Activated CD8-positive, alpha-beta T cell treated with anti-CD3 and anti-CD28 coated beads, Interleukin-2, amount 10 ng/mL, durations not matched to agents 7 days and 5 days (primary cell): ENCODE results near the gene CSF3R. TPM values are rescaled to one million over a fixed set of nuclear protein-coding genes. Genes with fewer than 3 reads are reported as not detected.
A peak's percentile ranks its signal among the peaks of the same experiment; 100 is the strongest.

ENCODE experiments used
- ATAC-seq: fragments of 150-1000 bp; cut with Tn5 transposase; one replicate; pipeline ENCODE4 v1.10.0; 2021; ENCODE audit warnings: moderate library complexity
- CTCF ChIA-PET: fragments of 350-600 bp; sonication (Branson Sonifier 250); formaldehyde crosslinking; loops from one replicate; lab custom pipeline; 2021; ENCODE audit warnings: antibody characterized with exemption; lab: Charles Lee
- POLR2A ChIA-PET: fragments of 350-600 bp; sonication (Branson Sonifier 250); formaldehyde crosslinking; loops from one replicate; lab custom pipeline; 2021; ENCODE audit warnings: antibody characterized with exemption; lab: Charles Lee
- DNase-seq: peaks from one replicate; pipeline ENCODE4 v3.0.0-alpha.2; 2020
- H3K27ac Mint-ChIP-seq: one replicate; pipeline ENCODE4 v1.8.0; 2021; ENCODE audit warnings: mild to moderate bottlenecking, mixed read lengths
- H3K27me3 Mint-ChIP-seq: one replicate; pipeline ENCODE4 v1.8.0; 2021; ENCODE audit warnings: low read depth, mixed read lengths
- H3K36me3 Mint-ChIP-seq: one replicate; pipeline ENCODE4 v1.8.0; 2021; ENCODE audit warnings: low read depth, mixed read lengths
- H3K4me1 Mint-ChIP-seq: one replicate; pipeline ENCODE4 v1.8.0; 2021; ENCODE audit warnings: low read depth, mixed read lengths
- H3K4me3 Mint-ChIP-seq: one replicate; pipeline ENCODE4 v1.8.0; 2021; ENCODE audit warnings: mild to moderate bottlenecking, mixed read lengths
- H3K9me3 Mint-ChIP-seq: one replicate; pipeline ENCODE4 v1.8.0; 2022; ENCODE audit warnings: mixed read lengths; ENCODE audit not compliant: insufficient read depth
- total RNA-seq, 2 experiments: library from RNA; stranded (reverse); gene quantifications; one replicate each; pipeline ENCODE4 v1.2.3, GENCODE V29; 2021

CSF3R gene
- under 1 TPM in 1 of 2 experiments, not detected in 1; 0.05 TPM for total RNA-seq

DNA sequence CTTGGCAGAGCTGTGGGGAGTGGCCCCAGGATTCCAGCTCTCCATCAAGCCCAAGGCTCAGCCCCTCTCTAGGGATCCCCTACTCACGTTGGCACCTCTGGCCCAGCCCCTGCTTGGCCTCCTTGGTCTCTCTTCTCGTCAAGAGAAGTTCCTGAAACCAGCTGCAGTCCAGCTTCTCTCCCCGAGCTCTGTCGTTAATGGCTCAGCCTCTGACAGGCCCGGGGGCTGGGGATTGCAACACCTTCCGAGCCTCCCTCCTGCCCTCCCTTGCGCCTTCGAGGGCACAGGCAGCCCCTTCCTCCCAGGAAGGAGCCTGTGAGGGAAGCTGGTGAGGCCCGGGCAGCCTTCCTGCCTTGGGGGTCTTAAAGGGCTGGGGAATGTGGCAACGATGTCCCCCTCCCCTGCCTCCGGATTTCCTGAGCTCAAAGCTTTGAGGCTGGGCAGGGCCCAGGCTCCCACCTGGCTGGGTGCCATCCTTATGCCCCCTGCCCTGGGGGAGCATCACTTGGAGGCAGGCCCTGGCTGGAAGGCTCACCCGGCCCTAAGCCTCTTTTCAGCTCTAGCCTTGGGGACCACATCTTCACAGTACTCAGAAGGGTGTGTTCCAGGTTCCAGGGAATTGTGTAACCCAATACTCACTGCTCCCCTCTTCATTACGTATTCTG, at the start of gene CSF3R:
Gene CSF3R, minus strand, starts transcription at position 190 of the 665 bp plus-strand sequence. CDS start 3,417 bp downstream, outside the sequence.
- DNase-seq = no peak
- peaks cover 22% of the 10 kb centered on the region for H3K27me3 Mint-ChIP-seq
- ChIA-PET CTCF (no interaction called here), POLR2A (no interaction called here)
- no peak for ATAC-seq
- H3K36me3 Mint-ChIP-seq = no peaks in the 10 kb centered on the region
- H3K9me3 Mint-ChIP-seq = no peaks in the 10 kb centered on the region
- H3K4me3 Mint-ChIP-seq = no peak within 1 kb of the TSS
- H3K4me1 Mint-ChIP-seq = peaks cover 8% of the 10 kb centered on the region
- H3K27ac Mint-ChIP-seq = peak within 1 kb of the TSS; percentile 56

DNA sequence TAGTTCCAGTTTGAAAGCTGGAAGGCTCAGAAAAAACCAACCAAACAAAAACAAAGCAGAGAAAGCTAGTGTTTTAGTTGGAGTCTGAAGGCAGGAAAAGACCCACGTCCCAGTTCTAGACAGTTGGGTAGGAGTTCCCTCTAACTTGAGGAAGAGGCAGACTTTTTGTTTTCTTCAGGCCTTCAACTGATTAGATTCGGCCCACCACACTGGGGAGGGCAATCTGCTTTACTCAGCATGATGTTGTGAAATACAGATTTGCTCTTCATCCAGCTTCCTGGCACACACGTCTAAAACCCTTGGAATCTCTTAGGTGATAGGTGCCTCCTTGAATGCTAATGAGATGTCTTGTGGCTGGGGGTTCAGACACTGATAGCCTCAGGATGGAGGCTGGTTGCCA, 49.1 kb upstream of the CSF3R start:
- no peak overlapping the region for H3K27ac Mint-ChIP-seq
- H3K4me3 Mint-ChIP-seq = no peak overlapping the region
- no peaks in the 10 kb centered on the region for H3K4me1 Mint-ChIP-seq
- no peaks in the 10 kb centered on the region for H3K36me3 Mint-ChIP-seq
- no peaks in the 10 kb centered on the region for H3K9me3 Mint-ChIP-seq
- ATAC-seq (no peak), DNase-seq (no peak)
- CTCF ChIA-PET = no interaction called here
- H3K27me3 Mint-ChIP-seq = peaks cover 14% of the 10 kb centered on the region
- POLR2A ChIA-PET = no interaction called here

DNA sequence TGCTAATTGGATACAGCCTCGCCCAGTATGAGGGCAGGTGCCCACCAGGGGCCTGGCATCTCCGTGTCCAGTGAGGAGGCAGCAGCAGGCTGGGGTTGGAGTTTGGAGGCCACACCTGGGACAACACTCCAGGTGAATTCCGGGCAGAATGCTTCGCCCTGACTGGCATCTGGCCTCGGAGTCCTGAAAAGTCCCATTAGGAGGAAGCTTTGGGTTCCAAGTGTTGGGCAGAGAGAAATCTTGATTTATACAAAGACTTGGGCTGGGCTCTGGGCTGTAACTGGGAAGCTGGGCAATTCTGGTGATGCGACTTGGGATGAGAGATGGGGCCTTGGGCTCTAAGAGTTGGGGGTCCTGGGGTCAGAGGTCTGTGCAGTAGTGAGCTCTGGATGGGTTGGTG, 48.1 kb upstream of the CSF3R start:
- peaks cover 8% of the 10 kb centered on the region for H3K27me3 Mint-ChIP-seq
- ATAC-seq (no peak), DNase-seq (no peak)
- CTCF ChIA-PET = no interaction called here
- H3K9me3 Mint-ChIP-seq = no peaks in the 10 kb centered on the region
- H3K4me1 Mint-ChIP-seq = no peaks in the 10 kb centered on the region
- H3K27ac Mint-ChIP-seq = no peak overlapping the region
- no peak overlapping the region for H3K4me3 Mint-ChIP-seq
- H3K36me3 Mint-ChIP-seq = no peaks in the 10 kb centered on the region
- POLR2A ChIA-PET = no interaction called here

DNA sequence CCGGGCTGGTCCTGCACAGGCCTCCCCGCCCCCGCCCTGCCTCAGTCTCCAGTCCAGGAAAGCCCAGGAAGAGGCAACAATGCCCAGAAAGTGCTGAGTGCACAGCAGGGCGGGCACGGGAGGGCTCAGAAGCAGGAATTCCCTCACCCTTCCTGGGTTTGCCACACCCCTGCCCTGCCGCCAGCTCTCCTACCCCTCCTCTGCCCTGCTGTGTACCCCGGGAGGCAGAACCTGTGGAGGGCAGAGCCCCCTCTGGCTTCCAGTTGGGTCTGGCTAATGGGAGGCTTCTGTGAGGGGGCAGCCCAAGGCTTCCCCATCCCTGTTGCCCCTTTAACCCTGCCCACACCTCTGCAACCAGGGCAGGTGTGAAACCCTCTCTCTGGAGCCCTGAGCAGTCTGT, 47.5 kb upstream of the CSF3R start:
- CTCF ChIA-PET = no interaction called here
- Mint-ChIP-seq H3K36me3 (no peaks in the 10 kb centered on the region), H3K27me3 (peaks cover 6% of the 10 kb centered on the region), H3K9me3 (no peaks in the 10 kb centered on the region), H3K4me1 (no peaks in the 10 kb centered on the region), H3K4me3 (no peak overlapping the region), H3K27ac (no peak overlapping the region)
- POLR2A ChIA-PET = no interaction called here
- no peak for DNase-seq
- no peak for ATAC-seq

DNA sequence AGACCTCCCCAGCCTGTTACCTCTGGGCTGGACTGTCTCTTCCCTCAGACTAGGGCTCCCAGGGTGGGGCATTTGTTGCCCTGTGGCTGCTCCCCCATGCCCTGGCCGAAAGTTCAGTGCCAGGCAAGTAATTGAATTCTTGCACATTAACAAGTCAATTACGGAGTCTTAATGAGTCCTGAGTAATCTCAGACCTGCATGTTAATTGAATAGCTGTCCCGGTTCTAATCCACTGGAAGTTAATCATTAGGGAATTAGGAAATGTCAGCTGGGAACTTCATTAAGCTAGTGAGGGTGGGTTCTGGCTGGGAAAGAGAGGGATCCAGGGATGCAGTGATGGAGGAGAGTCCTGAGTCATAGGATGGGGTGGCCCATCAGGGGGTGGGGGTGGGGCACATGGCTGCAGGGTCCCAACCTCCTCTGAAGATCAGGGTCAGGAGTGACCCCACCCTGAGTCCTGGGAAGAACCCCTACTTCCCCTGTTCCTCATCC, 47.1 kb upstream of the CSF3R start:
- Mint-ChIP-seq H3K4me3 (no peak overlapping the region), H3K27me3 (peaks cover 6% of the 10 kb centered on the region), H3K27ac (no peak overlapping the region), H3K36me3 (no peaks in the 10 kb centered on the region), H3K4me1 (no peaks in the 10 kb centered on the region), H3K9me3 (no peaks in the 10 kb centered on the region)
- ATAC-seq (no peak), DNase-seq (no peak)
- POLR2A ChIA-PET = no interaction called here
- CTCF ChIA-PET = no interaction called here

DNA sequence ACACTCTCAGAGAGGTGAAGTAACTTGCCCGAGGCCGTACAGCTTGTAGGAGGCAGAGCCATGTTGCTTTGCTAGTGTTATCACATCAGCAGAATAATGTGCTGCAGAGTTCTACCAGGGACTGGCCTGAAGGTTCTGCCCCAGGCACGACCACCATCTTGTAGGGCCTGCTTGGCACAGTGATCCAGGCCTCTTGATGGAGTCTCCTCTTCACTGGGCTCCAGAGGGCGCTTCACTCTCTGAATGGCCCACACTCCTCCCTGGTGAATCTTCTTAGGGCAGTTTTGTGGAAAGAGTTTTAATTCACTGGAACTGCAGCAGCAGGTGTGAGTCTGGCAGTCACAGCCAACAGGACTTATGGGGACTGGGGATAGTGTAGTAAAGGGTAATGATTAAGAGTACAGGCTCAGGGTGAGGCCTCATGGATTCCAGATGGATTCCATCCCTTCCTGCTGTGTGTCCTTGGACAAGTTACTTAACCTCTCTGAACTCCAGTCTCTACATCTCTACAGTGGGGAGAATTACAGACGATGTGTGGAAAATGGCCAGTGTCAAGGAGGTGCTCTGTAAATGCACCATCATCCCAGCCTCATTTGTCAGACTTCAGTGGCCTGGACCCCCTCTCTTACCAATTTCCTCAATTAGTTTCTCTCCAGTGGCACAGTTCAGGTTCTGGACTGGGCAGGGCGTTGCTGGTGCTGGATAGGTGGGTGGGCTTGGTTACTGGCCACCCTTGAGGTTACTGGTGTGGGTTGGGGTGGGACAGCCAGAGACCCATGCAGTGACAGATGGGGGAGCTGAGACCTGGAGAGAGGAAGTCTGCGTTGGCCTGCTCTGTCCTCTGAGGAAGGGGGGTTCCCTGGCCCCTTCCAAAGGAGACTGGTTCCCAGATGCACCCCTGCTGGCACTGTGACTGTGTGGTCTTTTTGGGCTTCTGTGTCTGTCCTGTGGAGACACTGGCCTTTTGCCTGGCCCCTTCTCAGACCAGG, 45.9 kb upstream of the CSF3R start:
- no peak overlapping the region for H3K27ac Mint-ChIP-seq
- ATAC-seq = no peak
- H3K4me1 Mint-ChIP-seq = no peaks in the 10 kb centered on the region
- H3K36me3 Mint-ChIP-seq = no peaks in the 10 kb centered on the region
- H3K9me3 Mint-ChIP-seq = no peaks in the 10 kb centered on the region
- H3K27me3 Mint-ChIP-seq = peaks cover 4% of the 10 kb centered on the region
- DNase-seq = no peak
- ChIA-PET POLR2A (no interaction called here), CTCF (no interaction called here)
- no peak overlapping the region for H3K4me3 Mint-ChIP-seq

DNA sequence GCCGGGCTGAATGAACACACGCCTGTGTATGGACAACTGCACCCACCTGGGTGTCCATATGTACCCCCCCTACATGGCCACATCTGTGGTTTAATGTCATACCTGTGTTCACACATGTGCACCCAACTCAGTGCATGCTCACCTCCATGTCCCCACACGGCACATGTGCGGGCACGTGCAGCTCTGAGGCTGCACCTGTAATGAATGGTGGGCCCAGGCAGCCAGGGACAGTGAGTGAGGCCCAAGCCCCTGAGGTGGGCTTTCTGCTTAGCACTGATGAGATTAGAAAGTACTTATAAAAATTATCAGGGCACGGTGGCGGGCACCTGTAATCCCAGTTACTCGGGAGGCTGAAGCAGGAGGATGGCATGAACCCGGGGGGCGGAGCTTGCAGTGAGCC, 42.5 kb upstream of the CSF3R start:
- POLR2A ChIA-PET = no interaction called here
- Mint-ChIP-seq H3K36me3 (no peaks in the 10 kb centered on the region), H3K27me3 (no peaks in the 10 kb centered on the region), H3K4me1 (no peaks in the 10 kb centered on the region), H3K27ac (no peak overlapping the region), H3K9me3 (no peaks in the 10 kb centered on the region), H3K4me3 (no peak overlapping the region)
- CTCF ChIA-PET = interaction anchor here (1.3 kb wide), 1 partner anchor 9 kb away, joined by 5 read pairs; no protein-coding TSS in a partner anchor
- ATAC-seq = no peak
- DNase-seq = no peak

DNA sequence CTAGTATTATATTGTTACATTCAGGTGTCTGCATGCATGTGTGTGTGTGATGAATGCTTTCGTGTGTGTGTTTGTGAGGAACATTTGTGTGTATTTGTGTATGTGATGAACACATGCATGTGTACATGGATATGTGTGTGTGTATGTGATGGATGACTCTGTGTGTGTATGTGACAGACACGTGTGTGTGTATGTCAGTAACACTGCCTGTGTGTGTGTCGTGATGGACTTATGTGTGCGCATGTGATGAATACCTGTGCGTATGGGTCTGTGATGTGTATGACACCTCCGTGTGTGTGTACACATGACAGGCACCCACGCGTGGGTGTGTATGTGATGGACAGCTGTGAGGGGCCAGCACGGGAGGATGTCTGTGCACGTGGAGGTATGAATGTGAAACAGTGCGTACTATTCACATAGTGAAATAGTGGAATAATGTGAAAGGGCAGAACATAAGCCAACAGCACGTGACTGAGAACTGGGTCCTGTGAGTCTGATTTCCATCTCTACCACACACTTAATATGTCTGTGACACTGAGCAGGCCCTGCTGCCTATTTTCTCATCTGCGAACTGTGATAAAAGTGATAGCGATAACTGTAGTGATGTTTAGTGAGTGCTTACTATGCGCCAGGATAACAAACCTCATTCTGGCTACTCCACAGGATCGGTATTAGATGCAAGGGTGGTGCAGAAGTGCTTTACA, 41.8 kb upstream of the CSF3R start:
- POLR2A ChIA-PET = no interaction called here
- DNase-seq (no peak), ATAC-seq (no peak)
- no peak overlapping the region for H3K27ac Mint-ChIP-seq
- CTCF ChIA-PET = no interaction called here
- H3K27me3 Mint-ChIP-seq = no peaks in the 10 kb centered on the region
- no peaks in the 10 kb centered on the region for H3K9me3 Mint-ChIP-seq
- no peak overlapping the region for H3K4me3 Mint-ChIP-seq
- no peaks in the 10 kb centered on the region for H3K4me1 Mint-ChIP-seq
- no peaks in the 10 kb centered on the region for H3K36me3 Mint-ChIP-seq

DNA sequence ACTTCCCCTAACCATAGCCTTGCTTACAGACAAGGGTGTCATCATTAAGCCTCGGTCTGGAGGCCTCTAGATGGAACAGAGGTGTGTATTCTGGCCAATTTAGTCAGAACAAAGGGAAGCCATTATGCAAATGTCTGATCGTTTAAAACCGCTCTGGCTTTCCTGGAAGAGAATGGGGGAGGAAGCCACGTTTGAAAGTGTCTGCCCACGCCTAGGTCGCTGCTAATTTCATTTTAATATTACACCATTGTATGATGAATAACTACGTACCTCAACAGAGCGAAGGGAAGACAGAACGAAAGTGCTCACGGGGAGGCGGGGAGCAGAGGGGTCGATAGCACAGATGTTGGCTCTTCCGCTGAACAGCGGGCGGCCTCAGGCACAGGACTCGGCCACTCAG, 41.1 kb upstream of the CSF3R start:
- ATAC-seq (no peak), DNase-seq (no peak)
- POLR2A ChIA-PET = no interaction called here
- H3K27ac Mint-ChIP-seq = no peak overlapping the region
- no peaks in the 10 kb centered on the region for H3K4me1 Mint-ChIP-seq
- no peaks in the 10 kb centered on the region for H3K27me3 Mint-ChIP-seq
- H3K4me3 Mint-ChIP-seq = no peak overlapping the region
- CTCF ChIA-PET = no interaction called here
- H3K36me3 Mint-ChIP-seq = no peaks in the 10 kb centered on the region
- H3K9me3 Mint-ChIP-seq = no peaks in the 10 kb centered on the region

DNA sequence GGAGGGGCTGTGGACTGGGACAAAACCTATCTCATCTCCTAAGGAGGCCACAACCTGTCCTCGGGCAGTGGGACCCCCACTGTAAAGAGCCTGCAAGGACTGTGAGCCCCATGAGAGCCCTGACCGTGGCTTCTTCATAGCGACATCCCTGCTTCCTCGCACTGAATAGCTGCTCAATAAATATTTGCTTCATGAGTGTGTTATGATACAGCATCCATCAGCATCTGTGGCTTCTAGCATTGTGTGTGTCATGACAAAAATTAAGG, 40.5 kb upstream of the CSF3R start:
- no peak overlapping the region for H3K27ac Mint-ChIP-seq
- CTCF ChIA-PET = interaction anchor here (0.9 kb wide), 1 partner anchor 126 kb away, joined by 4 read pairs; no protein-coding TSS in a partner anchor
- POLR2A ChIA-PET = no interaction called here
- H3K9me3 Mint-ChIP-seq = no peaks in the 10 kb centered on the region
- no peak for ATAC-seq
- DNase-seq = no peak
- H3K4me3 Mint-ChIP-seq = no peak overlapping the region
- H3K4me1 Mint-ChIP-seq = no peaks in the 10 kb centered on the region
- no peaks in the 10 kb centered on the region for H3K27me3 Mint-ChIP-seq
- H3K36me3 Mint-ChIP-seq = no peaks in the 10 kb centered on the region

DNA sequence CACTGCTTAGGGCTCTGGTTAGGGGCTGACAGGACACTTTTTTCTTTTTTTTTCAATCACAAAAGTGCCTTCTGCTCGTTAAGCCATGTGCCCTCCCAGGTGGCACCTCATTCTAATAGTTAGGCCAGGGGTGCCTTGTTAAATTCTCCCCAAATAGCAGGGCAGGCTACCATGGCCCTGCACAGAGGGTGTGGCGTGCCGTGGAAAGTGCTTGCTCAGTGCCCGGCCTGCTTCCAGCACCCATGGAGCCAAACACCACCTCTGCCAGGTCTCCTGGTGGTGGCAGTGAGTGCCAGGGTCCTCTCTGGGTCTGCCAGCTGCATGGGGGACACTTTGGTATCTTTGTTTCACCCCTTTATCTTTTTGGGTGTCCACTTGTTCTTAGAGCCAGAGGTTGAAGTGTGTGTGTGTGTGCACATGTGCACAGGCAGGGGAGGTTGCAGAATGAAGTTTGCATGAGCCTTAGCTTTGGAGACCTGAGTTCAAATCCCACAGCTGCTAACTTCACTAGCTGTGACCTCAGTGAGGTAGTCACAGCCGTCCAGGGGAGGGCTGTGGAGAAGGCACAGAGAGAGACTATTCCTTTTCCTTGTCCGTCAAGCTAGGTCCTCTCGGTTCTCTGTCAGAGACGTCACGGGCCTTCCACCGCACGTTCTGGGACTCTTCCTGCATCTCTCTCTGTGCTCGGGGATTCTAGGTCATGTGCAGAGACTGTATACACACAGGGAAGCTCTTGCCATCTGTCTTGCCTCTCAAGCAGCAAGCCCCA, 39.9 kb upstream of the CSF3R start:
- ChIA-PET POLR2A (no interaction called here), CTCF (interaction anchor here (0.9 kb wide), 1 partner anchor 127 kb away, joined by 4 read pairs; no protein-coding TSS in a partner anchor)
- Mint-ChIP-seq H3K27me3 (no peaks in the 10 kb centered on the region), H3K36me3 (no peaks in the 10 kb centered on the region), H3K27ac (no peak overlapping the region), H3K9me3 (no peaks in the 10 kb centered on the region), H3K4me1 (no peaks in the 10 kb centered on the region), H3K4me3 (no peak overlapping the region)
- ATAC-seq = no peak
- DNase-seq = no peak
